NB4 (cell line): ENCODE data around the gene TMPRSS13.

Source experiments
- CTCF ChIP-seq: IDR thresholded peaks from one replicate; pipeline ENCODE4 v1.5.1; 2012; ENCODE audit warnings: low read depth, low read length
- MAX ChIP-seq: IDR thresholded peaks from 2 replicates; pipeline ENCODE4 v1.6.1; 2011; ENCODE audit warnings: low read depth, low read length

GRCh38 chr11:117892651-117893050 is 36.6 kb downstream of the TMPRSS13 start:
- TF ChIP-seq MAX, result no peak
- TF ChIP-seq CTCF, result no peak
